GM19351 (cell line): Measurements from ENCODE around the gene CIP2A.
"Not testable (repeated sequence)": the region's sequence is repeated elsewhere in the genome, so short reads cannot be mapped to it uniquely, and the experiment has no call there.

Experiments
- ATAC-seq: cut with Tn5 transposase; IDR thresholded peaks from one replicate; pipeline ENCODE4 v1.9.1; 2021; ENCODE audit warnings: mild to moderate bottlenecking, moderate library complexity; ENCODE audit not compliant: unreplicated experiment

Gene CIP2A

GRCh38 chr3:108589081-108589997 lies at the start of gene CIP2A, which contains the start of gene DZIP3:
CIP2A (minus strand) TSS chr3:108589438; CDS start chr3:108589375, 63 bp downstream.
DZIP3 (plus strand) TSS chr3:108589722; CDS start chr3:108605407, 15,685 bp downstream.
- peak; percentile 89 for ATAC-seq

GRCh38 chr3:108629974-108630373 lies 40.7 kb upstream of the CIP2A start:
- ATAC-seq, result no peak

- ATAC-seq, result no peak
Measured at GRCh38 chr3:108623504-108623903, 34.3 kb upstream of the CIP2A start.

DNA sequence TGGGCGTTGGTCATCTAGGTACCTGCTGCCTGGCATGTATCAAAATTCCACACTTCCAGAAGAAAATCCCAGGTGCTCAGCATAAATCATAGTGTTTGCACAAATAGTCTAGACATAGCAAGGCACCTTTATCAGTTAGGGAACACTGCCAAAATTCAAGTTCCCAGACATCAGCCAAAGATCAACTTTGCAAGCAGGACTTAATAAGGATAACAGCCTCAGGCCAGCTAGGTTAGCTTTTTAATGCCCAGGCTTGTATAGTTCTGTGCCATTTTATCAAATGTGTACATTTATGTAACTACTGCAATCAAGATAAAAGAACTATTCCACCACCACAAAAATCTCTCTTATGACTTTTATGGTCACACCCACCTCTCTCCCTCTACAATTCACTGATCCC lies 31.0 kb upstream of the CIP2A start:
- ATAC-seq, result no peak

DNA sequence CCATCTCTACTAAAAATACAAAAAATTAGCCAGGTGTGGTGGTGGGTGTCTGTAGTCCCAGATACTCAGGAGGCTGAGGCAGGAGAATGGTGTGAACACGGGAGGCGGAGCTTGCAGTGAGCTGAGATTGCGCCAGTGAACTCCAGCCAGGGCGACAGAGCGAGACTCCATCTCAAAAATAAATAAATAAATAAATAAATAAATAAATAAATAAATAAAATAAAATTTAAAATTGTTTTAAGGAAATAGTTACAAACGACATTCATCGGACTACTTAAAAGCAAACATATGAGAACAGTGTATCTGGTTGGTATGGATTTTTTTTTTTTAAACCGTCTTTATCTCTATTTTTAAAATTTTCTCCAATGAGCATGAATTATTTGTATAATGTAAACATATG lies 26.9 kb upstream of the CIP2A start:
- ATAC-seq, result not testable (repeated sequence)

GRCh38 chr3:108610651-108611050 lies 21.4 kb upstream of the CIP2A start:
- no peak for ATAC-seq

- ATAC-seq, result no peak
Measured at GRCh38 chr3:108608750-108609149, 19.5 kb upstream of the CIP2A start.

- no peak for ATAC-seq
Measured at GRCh38 chr3:108605491-108605890, 16.3 kb upstream of the CIP2A start.

DNA sequence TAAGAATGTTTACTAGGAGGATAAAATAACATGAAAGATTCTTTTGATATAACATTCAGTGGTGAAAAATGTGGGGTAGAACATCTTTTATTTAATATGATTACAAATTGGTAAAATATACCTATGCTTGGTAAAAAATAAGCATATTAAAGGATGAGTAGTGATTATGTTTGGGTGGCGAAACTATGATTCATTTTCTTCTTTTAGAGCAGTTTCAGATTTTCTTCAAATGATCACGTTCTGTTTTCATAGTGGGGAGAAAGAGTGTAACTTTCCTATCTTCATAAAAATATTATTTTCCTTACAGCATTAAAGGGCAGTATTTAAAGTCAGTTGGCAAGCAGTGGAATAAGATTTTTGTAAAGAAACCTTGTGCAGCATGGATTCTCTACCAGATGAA lies 15.8 kb upstream of the CIP2A start:
- no peak for ATAC-seq

GRCh38 chr3:108603691-108604090 lies 14.5 kb upstream of the CIP2A start:
- ATAC-seq, result no peak

- no peak for ATAC-seq
Measured at GRCh38 chr3:108602935-108603294, 13.7 kb upstream of the CIP2A start.

DNA sequence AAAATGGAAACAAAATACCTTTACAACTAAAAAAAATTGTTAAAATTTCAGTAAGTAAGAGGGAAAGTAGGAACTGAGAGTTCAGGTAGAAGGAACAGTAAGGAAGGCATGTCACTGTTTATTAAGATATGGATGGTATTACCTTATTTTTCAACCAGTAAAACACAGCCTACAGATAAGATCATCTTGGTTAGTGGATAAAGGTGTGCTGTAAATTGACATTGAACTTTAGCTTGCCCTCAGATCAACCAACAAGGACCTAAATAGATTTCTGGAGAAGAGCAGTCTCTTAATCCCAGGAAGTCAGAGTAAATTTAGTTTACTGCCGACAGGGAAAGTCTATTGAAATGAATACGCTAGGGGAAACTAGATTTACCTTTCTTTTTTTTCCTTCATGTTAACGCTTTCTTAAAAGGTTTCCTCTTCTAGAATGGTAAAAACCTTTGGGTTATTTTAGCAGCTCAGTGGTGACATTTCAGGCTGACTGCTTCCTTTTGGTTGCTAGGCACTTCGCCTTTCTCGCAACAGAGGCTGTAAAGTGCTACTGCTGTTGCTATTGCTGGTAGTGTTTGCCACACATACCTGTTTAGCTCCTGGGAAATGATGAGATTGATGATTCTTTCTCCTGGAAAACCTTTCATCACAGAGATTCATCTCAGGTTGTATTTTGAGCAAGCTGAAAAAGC lies 13.2 kb upstream of the CIP2A start:
- ATAC-seq, result no peak

DNA sequence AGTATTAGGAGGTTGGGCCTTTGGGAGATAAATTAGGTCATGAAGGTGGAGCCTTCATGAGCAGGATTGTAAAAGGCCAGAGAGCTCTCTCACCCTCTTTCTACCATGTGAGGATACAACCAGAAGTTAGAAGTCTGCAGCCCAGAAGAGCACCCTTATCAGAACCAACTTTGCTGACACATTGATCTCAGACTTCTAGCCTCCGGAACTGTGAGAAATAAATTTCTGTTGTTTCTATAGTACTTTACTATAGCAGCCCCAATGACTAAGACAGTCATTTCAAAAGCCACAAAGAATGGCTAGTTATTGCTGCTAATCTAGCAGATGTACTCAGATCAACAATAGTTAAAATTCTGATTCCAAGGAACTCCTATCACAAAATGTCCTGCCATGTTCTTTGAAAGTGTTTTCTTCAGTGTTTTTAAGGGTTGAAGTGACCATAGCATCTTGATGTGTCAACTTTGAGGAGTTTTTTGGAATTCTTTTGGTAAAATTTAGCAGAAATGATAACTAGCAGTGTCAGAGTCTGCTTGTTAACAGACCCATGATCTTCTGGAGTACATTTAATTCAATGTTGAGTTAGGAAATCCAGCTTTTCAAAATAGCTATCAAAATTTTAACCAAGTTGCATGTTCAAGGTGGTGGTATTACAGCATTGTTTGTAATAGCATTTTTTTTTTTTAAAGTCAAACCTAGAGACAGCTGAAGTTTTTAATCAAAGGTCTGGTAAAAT lies 10.6 kb upstream of the CIP2A start:
- peak; percentile 52 for ATAC-seq

DNA sequence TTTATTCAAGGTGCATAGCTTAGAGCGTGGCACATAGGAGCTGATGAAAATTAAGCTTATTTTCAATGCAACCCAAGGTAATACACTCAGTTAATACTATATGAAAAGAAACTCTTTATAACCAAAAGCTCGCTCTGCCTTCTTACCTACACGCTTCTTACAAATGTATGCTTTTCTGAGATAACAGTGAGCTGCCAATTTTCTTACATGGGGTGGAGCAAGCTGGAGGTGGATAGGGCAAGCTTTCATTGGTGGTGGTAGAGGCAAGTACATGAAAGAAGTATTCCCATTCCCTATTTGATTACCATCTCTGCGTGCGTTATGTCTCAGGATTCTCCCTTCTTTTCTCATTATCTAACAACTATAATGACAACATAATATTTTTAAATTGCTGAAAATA lies 9.1 kb upstream of the CIP2A start:
- ATAC-seq, result no peak

DNA sequence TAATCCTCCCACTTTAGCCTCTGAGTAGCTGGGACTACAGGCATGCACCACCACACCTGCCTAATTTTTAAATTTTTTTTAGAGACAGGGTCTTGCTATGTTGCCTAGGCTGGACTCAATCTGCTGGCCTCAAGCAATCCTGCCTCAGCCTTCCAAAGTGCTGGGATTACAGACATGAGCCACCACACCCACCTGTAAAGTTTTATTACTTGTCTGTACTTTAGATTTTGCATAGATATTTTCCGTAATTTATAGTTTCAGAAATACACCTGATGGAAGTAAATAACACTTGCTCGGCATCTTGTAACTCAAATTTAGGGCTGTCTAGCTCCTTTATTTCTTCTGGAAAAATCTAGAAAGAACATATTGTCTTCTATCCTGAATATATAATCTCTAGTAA lies 6.1 kb upstream of the CIP2A start:
- no peak for ATAC-seq

GRCh38 chr3:108590460-108590859 lies 1.2 kb upstream of the CIP2A start:
- ATAC-seq, result no peak

DNA sequence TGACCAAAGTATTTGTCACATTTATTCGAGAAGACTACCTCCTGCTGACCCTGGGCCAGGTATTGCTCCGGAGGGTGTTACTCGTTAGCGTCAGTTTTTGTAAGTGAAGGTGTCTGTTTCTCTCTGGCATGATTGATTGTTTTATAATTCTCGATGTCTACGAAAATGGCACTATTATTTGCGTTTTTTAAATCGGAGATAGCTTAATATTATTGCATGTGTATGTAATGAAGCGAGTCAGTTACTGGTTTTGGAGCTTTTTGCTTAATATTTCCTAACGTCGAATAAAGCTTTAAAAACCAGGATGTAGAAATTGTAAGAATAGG lies 723 bp upstream of the CIP2A start:
- ATAC-seq, result no peak

- no peak for ATAC-seq
Measured at GRCh38 chr3:108588601-108589000, 637 bp downstream of the CIP2A start.

- no peak for ATAC-seq
Measured at GRCh38 chr3:108578064-108578463, 11.2 kb downstream of the CIP2A start.

- no peak for ATAC-seq
Measured at GRCh38 chr3:108569336-108569735, 19.9 kb downstream of the CIP2A start.

- ATAC-seq, result no peak
Measured at GRCh38 chr3:108566599-108566998, 22.6 kb downstream of the CIP2A start.

DNA sequence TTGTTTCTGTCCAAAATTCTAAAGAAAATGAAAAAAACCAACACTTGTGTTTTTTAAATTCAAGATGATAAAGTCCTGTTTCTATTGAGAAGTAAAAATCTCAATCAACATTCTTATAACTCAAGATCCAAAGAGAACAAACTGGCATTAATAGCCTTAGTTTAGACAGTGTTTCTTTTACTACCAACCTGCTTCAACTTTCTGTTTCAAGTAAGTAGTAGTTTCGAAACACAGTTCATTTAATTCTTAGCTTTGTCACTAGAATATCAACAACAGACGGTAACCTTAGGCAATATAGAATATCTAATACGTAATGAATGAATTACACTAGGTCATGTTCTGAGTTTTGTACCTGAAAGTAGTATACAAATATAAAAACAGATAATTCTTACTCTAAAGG lies 23.7 kb downstream of the CIP2A start:
- ATAC-seq, result no peak
